Astrocyte of the cerebellum (primary cell): Measurements from ENCODE around the gene C2CD4A.
"Not testable (repeated sequence)": the region's sequence is repeated elsewhere in the genome, so short reads cannot be mapped to it uniquely, and the experiment has no call there.

ENCODE experiments used
- DNase-seq: peaks from one replicate; pipeline ENCODE4 v3.0.0-alpha.2; 2011; ENCODE audit warnings: low read depth
- H3K4me3 ChIP-seq: 2 replicates; pipeline ENCODE4 v1.5.1; 2011; ENCODE audit warnings: mild to moderate bottlenecking, low read depth, low read length, moderate library complexity
- CTCF ChIP-seq: IDR thresholded peaks from 2 replicates; pipeline ENCODE4 v1.5.1; 2012; ENCODE audit warnings: low read length, low read depth, moderate library complexity, mild to moderate bottlenecking; ENCODE audit errors: missing control alignments
- in situ Hi-C: cut with HindIII; loops from 2 replicates; pipeline ENCODE4 v1.10.0; 2017; ENCODE audit warnings: low sequenced_read_pairs

Gene C2CD4A

GRCh38 chr15:62027916-62028315 is 38.9 kb upstream of the C2CD4A start:
- TF ChIP-seq CTCF = no peak
- no peak for DNase-seq
- H3K4me3 ChIP-seq = no peak overlapping the region
- in situ Hi-C loops = no loop called here

- peak; percentile 9 for DNase-seq
- H3K4me3 ChIP-seq = no peak overlapping the region
- in situ Hi-C loops = no loop called here
- TF ChIP-seq CTCF = no peak
These were observed 31.4 kb upstream of the C2CD4A start for GRCh38 chr15:62035256-62035924.

GRCh38 chr15:62046078-62046743 is 20.6 kb upstream of the C2CD4A start:
- DNase-seq = no peak
- no peak overlapping the region for H3K4me3 ChIP-seq
- TF ChIP-seq CTCF = no peak
- in situ Hi-C loops = no loop called here

DNA sequence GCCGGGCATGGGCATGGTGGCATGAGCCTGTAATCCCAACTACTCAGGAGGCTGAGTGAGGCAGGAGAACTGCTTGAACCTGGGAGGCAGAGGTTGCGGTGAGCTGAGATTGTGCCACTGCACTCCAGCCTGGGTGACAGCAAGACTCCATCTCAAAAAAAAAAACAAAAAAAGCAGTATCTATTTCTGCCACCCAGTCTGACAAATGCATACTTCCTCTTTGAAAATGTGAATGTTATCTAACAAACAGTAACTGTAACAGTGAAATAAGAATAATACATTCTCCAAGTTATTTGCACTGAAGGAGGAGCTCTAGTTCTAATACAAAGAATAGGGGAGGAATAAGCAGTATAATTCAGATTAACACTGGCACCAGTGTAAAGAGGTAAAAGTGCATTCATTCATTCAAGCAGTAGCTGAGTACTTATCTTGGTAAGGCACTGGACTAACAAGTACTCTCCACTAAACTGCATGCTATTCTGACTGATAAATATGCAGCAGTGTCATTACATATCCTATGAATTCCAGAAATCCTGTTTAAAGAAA is 19.4 kb upstream of the C2CD4A start:
- no peak for DNase-seq

GRCh38 chr15:62048254-62048653 is 18.5 kb upstream of the C2CD4A start:
- in situ Hi-C loops, DNase-seq, H3K4me3 ChIP-seq: not testable (repeated sequence)

More for the DNA sequence above, 19.4 kb upstream of the C2CD4A start:
- TF ChIP-seq CTCF = no peak
- in situ Hi-C loops = no loop called here
- no peak overlapping the region for H3K4me3 ChIP-seq

DNA sequence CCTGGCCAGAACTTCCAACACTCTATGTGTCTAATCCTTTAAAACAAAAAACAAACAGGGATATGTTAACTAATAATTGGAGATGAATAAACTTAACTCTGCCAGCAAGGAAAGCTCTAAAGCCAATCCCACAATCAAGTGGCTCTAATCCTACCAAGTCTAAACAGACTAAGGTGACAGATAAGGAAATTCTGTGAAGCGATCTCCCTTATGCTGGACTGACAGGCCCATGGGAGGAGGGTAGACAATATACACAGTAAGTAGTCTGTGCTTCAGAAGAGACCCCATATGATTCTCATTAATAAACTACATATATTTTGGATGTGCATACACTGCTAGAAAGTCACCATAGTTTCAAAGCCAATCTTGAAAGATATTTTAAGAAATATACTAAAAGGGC is 16.7 kb upstream of the C2CD4A start:
- no peak overlapping the region for H3K4me3 ChIP-seq
- in situ Hi-C loops = no loop called here
- TF ChIP-seq CTCF = no peak
- DNase-seq = no peak

- in situ Hi-C loops = no loop called here
- DNase-seq = no peak
- no peak overlapping the region for H3K4me3 ChIP-seq
- no peak for TF ChIP-seq CTCF
These were observed 15.6 kb upstream of the C2CD4A start for GRCh38 chr15:62051166-62051565.
